HG03280 (cell line): ENCODE data around the gene PHF5A.

ENCODE experiments used
- ATAC-seq: cut with Tn5 transposase; IDR thresholded peaks from one replicate; pipeline ENCODE4 v1.9.1; 2021; ENCODE audit warnings: mild to moderate bottlenecking, moderate library complexity; ENCODE audit not compliant: unreplicated experiment

PHF5A gene, protein sequence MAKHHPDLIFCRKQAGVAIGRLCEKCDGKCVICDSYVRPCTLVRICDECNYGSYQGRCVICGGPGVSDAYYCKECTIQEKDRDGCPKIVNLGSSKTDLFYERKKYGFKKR

DNA sequence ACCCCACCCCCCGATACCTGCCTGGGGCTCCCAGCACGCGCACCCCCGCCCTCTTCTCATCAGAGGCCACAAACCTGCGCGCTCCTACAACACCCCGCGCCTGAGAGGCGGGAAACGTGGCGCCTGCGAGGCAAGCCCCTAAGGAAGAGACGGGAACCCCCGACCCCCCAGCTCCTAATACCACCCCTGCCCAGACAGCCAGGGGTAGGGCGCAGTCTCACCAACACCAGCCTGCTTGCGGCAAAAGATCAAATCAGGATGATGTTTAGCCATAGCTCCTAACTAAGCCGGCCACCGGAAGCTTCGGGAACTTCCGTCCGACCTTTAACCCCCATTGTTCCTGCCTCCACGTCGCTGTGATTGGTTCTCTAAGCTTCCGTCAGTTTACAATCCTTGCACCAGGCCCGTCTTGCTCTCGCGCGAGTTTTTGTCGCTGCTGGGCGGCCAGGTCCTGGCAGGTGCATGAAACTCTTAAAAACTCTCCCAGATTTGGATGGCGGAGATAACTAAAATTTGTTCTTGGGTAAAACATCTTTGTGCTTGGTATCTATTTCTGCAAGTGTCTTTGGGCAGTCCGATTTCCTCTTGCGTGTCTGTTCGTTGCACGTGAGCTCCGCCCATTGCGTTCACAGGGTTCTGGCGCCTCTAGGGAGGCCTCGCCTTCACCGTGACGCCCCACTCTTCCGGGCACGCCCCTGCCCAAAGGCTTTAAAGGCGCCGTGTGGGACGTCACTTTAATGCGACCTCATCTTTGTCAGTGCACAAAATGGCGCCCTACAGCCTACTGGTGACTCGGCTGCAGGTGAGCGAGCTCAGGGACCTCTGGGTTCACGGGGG, at the start of gene PHF5A, which contains the start of gene ACO2:
TSS of gene PHF5A (minus strand) at position 312 of the 837 bp plus-strand sequence. CDS start at position 273, 39 bp downstream.
TSS of gene ACO2 (plus strand) at position 737 of the 837 bp plus-strand sequence. CDS start at position 767, 30 bp downstream.
- peak; percentile 92 for ATAC-seq

DNA sequence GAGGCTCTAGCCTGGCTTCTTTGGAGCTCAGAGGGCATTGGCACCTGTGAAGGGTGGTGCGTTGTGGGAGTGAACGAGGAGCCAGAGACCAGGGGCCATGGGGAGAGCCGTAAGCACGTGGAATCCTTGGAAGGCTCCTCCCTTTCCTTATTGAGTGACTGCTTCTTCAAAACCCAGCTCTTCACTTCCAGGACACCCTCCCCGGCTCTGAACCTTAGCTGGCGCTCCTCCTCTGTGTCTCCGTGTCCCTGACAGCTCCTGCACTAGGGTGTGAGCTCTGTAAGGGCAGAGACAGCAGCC, 49.5 kb upstream of the PHF5A start:
- ATAC-seq, result no peak

DNA sequence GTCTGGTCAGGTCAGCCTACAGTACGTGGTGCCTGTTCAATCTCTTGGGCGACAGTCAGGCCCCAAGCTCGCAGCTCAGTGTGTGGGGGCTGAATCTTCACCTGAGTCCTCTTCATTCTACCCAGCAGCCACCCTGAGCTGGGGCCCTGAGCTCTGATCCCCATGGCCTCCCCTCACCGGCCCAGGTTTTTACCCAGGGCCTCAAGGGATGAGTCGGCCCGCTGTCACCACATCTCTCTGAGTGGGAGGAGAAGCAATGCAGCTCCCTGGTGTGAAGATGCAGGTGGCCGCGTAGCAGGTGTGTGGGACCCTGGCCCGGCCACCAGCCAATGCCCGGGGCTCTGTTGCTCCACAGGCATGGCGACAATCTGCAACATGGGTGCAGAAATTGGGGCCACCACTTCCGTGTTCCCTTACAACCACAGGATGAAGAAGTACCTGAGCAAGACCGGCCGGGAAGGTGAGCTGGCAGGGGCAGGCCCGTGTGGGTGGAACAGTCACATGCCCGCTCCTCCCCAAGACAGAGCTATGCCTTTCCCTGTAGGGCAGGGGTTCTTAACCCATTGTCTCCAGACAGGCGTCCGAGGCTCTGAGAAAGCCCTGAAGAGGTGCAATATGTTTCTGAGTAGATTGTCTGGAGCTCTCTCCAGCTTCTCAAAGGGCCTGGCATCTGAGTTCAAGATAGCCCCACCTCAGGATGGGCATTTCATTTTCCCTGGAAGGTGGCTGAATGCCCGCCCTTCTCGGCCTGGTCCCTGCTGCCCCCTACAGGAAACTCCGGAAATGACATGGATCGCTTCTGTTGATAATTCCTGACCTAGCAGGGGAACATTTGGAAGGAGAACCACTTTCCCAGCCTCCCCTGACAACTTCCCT, 48.9 kb upstream of the PHF5A start:
- ATAC-seq, result no peak

GRCh38 chr22:41516462-41516861, 48.0 kb upstream of the PHF5A start:
- ATAC-seq, result no peak

GRCh38 chr22:41513391-41513790, 44.9 kb upstream of the PHF5A start:
- no peak for ATAC-seq

DNA sequence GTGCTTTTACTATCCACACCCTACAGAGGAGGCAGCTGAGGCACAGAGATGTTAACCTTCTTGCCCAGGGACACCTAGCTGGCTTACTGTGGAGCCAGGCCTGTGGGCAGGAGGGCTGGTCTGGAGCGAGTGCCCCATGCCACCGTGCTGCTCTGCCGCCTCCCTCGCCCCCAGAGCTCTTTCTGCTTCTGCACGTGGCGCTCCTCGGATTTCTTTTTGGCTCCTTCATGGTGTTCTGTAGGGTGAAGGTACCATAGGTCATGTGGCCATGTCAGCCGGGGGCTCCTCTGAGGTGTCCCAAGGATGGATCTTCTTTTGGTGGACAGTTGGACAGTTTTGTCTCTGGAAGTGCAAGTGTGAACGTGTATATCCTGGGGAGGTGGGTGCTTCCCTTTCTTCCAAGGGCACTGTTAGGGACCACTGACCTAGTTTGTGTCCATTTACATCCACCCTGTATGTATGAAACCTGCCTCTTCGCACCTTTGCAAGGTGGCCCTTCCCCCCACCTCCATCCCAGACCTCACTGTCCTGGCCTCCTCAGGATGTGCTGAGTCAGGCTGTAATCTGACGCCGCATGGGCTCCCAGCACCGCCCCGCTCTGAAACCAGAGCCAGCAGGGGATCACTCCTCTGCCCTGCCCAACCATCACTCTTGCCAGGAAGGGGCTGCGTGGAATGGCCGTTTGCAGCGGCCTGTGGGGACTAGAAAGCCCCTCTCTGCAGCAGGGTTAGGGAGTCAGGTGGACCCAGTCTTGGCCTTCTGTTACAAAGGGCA, 44.1 kb upstream of the PHF5A start:
- no peak for ATAC-seq

DNA sequence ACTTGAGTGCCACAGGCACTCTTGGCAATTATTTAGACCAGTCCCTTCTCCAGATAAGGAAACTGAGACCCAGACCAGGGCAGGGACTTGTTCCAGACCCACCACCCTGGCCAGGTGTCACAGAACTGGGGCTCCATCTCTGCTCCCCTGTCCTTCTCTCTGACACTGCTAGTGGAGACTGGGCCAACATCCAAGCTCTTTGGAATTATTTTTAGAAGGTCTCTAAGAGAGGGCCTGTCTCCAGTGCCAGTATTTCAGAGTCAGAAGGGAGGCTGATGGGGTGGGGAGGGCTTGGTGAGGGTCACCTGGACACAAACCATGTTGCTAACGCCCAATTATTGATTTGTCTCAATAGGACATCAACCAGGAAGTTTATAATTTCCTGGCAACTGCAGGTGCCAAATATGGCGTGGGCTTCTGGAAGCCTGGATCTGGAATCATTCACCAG, 43.1 kb upstream of the PHF5A start:
- no peak for ATAC-seq

DNA sequence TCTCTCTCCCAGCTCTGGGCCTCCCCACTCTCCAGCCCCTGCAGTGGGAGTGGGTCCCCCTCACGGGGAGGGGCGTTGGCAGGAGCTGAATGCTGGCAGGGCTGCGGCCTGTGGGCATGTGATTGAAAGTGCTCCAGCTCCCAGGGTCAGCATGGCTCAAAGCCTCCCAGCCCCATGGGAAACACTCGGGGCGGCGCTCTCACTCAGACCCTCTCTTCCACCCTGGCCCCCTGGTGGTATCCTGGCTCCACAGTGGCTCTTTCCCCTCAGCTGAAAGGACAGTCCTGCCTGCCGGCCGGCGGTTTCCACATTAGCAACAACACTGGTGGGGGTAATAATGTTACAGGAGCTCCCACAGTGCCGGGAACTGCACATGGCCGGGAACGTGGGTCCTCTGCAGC, 40.3 kb upstream of the PHF5A start:
- ATAC-seq, result no peak

DNA sequence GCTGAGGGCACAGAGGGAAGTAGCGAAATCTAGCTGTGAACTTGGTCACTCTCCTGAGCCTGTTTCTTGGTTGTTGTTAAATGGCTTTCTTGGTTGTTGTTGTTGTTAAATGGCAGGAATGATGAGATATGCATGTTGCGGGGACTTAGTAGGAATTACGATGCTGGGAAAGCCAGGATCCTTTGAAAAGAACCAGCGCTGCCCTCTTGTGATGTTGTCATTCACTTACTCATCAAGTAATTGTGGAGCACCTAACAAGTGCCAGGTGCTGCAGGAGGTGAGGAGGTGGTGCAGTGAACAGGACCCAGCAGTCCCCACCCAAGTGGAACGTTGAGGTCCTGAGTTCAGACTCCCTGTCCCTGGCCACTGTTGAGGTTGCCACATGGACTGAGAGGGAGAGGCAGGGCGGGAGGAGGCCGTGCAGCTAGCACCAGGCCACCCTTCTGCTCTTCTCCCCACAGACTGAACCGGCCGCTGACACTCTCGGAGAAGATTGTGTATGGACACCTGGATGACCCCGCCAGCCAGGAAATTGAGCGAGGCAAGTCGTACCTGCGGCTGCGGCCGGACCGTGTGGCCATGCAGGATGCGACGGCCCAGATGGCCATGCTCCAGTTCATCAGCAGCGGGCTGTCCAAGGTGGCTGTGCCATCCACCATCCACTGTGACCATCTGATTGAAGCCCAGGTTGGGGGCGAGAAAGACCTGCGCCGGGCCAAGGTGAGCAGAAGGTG, 39.0 kb upstream of the PHF5A start:
- ATAC-seq, result no peak

DNA sequence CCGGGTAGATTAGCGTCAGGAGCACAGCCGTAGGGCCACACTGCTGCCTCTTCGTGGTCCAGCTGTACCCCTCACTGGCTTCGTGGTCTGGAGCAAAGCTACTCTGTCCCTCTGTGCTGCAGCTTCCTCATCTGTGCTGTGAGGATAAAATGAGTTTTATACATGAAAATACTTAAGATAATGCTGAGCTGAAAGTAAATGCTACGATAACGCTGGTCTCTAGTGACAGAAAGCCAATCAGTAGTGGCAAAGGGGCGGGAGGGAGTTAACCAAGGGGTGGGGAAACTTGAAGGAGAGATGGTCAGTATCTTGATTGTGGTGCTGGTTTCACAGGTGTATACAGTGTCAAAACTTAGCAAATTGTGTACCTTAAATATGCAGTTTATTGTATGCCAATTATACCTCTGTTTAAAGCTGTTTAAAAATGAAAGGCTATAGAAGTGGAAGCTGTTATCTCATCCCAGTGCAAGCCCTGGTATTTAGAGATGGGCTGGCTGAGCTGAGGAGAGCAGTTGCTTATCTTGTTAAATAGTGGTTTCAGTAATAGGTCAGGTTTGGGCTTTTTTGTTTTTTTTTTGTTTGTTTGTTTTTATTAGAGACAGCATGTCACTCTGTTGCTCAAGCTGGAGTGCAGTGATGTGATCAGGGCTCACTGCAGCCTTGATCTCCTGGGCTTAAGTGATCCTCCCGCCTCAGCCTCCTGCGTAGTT, 37.2 kb upstream of the PHF5A start:
- ATAC-seq, result no peak

DNA sequence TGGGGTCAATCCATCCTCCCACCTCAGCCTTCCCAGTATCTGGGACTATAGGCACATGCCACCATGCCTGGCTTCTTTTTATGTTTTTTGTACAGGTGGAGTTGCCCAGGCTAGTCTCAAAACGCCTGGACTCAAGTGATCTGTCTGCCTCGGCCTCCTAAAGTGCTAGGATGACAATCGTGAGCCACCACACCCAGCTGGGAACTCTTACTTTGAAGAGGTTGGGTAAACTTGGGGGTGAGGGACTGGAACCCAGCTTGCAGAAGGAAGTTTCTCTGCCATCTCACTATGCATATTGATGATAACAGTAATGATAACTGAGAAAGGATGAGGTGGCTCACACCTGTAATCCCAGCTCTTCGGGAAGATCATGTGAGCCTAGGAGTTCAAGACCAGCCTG, 36.3 kb upstream of the PHF5A start:
- no peak for ATAC-seq

- ATAC-seq, result no peak
Observed at GRCh38 chr22:41504397-41504796, 35.9 kb upstream of the PHF5A start.

DNA sequence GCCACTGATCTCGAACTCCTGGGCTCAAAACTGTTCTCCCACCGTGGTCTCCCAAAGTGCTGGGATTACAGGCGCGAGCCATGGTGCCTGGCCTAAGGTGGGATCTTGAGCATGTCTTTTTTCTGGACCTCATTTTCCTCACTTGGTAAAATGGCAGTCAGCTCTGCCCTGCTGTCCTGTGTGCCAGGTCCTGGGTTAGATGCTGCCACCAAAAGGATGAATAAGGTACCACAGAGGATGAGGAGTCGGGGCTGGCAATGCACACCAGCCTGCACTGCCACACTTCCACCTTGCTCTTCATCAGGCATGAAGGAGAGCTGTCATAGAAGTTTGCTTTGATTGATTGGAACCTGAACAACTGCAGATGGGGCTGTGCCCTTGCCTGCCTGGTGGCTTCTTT, 32.7 kb upstream of the PHF5A start:
- ATAC-seq, result no peak

DNA sequence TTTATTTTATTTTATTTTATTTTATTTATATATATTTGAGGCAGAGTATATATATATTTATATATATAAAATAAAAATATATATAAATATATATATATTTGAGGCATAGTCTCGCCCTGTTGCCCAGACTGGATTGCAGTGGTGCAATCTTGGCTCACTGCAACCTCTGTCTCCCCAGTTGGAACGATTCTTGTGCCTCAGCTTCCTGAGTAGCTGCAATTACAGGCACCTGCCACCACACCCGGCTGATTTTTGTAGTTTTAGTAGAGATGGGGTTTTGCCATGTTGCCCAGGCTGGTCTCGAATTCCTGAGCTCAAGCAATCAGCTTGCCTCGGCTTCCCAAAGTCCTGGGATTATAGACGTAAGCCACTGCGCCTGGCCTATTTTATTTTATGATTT, 31.8 kb upstream of the PHF5A start:
- no peak for ATAC-seq

DNA sequence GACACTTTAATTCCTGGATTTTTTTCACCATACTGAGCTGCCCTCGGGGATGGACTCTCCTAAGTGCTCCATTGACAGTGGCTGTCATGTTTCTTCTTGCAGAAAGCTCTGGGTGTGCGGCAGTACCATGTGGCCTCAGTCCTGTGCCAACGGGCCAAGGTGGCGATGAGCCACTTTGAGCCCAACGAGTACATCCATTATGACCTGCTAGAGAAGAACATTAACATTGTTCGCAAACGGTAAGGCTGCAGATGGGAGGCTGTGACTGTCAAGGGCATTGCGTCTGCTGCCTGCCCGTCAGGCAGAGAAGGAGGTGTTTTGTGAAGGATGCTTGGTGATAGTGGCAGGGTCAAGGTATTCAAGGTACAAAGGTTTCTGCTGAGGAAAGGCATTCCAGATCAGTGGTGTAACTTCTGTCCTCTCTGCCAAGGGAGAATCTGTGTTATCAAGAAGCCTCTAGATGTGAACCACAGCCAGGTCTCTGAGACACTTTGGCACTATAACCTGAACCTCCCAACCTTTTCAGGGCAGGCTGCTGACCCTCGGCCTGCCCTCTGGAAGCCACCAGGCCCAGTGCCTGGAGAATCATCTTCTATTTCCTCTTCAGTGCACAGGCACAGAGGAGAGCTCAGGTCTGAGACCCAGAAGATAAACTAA, 31.3 kb upstream of the PHF5A start:
- no peak for ATAC-seq

DNA sequence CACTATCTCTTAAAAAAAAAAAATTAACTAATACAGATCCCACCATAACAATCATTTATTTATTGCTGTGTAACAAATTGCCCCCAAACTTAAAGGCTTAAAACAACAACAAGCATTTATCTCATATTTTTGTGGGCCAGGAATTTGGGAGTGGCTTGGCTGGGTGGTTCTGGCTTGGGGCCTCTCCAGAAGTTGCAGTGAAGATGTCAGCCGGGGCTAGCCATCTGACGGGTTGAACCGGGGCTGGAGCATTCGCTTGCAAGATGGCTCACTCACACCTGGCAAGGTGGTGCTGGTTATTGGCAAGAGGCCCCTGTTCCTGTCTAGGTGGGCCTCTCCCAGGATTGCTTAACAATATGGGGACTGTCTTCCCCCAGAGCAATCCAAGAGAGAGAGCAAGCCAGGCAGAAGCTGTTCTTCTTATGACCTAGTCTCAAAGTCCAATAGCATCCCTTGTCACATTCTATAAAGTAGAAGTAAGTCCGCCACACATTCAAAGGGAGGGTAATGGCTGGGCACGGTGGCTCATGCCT, 29.9 kb upstream of the PHF5A start:
- no peak for ATAC-seq

DNA sequence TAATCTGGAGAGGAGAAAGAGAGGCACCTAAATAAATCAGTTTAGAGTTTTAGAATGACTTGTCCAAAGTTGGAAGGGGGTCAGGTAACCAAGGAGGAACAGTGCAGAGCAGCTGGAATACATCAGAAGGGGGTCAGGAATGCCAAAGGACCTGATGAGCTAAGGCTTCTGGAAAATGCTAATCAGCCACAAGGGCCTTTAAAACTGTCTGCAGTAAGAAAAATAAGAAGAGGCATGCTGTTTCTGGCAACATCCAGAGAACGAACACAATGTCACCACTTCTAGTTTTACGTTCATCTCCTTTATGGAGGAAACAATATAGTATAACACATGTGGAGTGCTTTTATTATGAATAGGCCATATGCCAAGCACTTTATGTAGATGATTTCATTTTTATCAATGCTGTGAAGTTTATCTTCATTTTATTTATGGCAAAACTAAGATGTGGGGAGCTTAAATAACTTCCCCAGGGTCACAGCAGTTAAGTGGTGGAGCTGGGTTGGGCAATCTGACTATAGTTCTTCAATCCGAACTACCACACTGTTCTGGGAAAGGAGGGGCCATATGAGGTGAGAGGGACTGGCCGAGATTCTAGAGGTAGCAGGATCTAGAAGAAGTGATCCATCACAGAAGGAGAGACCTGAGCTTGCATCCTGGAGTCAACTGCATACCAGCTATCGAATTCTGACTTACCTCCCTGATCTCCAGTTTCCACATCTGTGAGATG, 23.0 kb upstream of the PHF5A start:
- no peak for ATAC-seq
